ENCODE results near the gene ARID5B. TPM values are rescaled to one million over a fixed set of nuclear protein-coding genes. Genes with fewer than 3 reads are reported as not detected.

The ARID5B gene
- total RNA-seq, 4 donors from 2014 or later = 47.2 to 127 (median 62.8) TPM

- intact Hi-C loops (cut with DNase I; ENCODE audit: low total_unique reads) = no loop called here
- WGBS, 2 donors = 4% methylated on average over 7 of the region's 7 CpGs
- no peak for DNase-seq (ENCODE audit: low spot score in 2 of 2)
- peak overlapping the region; percentile 64 for H3K4me3 ChIP-seq (ENCODE audit: low read depth, poor library complexity, severe bottlenecking)
- TF ChIP-seq CTCF (IDR thresholded peaks at IDR 0.05) (no peak), POLR2A (IDR thresholded peaks at IDR 0.05) (no peak)
These were observed 2.4 kb downstream of the ARID5B start for GRCh38 chr10:61903928-61904344.

- no peak overlapping the region for H3K4me3 ChIP-seq (ENCODE audit: low read depth, poor library complexity, severe bottlenecking)
- WGBS, 2 donors = 32 to 35% methylated on average over 6 of the region's 6 CpGs
- DNase-seq (ENCODE audit: low spot score in 2 of 2) = peak in 1 of 2 donors; percentile 65
- intact Hi-C loops (cut with DNase I; ENCODE audit: low total_unique reads) = no loop called here
- TF ChIP-seq POLR2A (IDR thresholded peaks at IDR 0.05) (no peak), CTCF (IDR thresholded peaks at IDR 0.05) (no peak)
These were observed 3.5 kb downstream of the ARID5B start for GRCh38 chr10:61904733-61905725.

- H3K4me3 ChIP-seq (ENCODE audit: low read depth, poor library complexity, severe bottlenecking) = no peak overlapping the region
- intact Hi-C loops (cut with DNase I; ENCODE audit: low total_unique reads) = no loop called here
- no peak for TF ChIP-seq POLR2A (IDR thresholded peaks at IDR 0.05)
- TF ChIP-seq CTCF (IDR thresholded peaks at IDR 0.05) = no peak
- 85 to 92% methylated on average over 3 of the region's 3 CpGs for WGBS, 2 donors
- DNase-seq (ENCODE audit: low spot score in 2 of 2) = no peak
These were observed 4.5 kb downstream of the ARID5B start for GRCh38 chr10:61905837-61906561.

- WGBS, 2 donors = 88 to 95% methylated on average over 2 of the region's 2 CpGs
These were observed 5.0 kb downstream of the ARID5B start for GRCh38 chr10:61906562-61906901.

GRCh38 chr10:61907011-61907410, 5.5 kb downstream of the ARID5B start:
- intact Hi-C loops (cut with DNase I; ENCODE audit: low total_unique reads) = no loop called here
- H3K4me3 ChIP-seq (ENCODE audit: low read depth, poor library complexity, severe bottlenecking) = no peak overlapping the region
- TF ChIP-seq POLR2A (IDR thresholded peaks at IDR 0.05) (no peak), CTCF (IDR thresholded peaks at IDR 0.05) (no peak)
- no peak for DNase-seq (ENCODE audit: low spot score in 2 of 2)
- 51 to 57% methylated on average over 2 of the region's 2 CpGs for WGBS, 2 donors

More at GRCh38 chr10:61906562-61906901, 5.0 kb downstream of the ARID5B start:
- intact Hi-C loops (cut with DNase I; ENCODE audit: low total_unique reads) = no loop called here
- DNase-seq (ENCODE audit: low spot score in 2 of 2) = no peak
- TF ChIP-seq CTCF (IDR thresholded peaks at IDR 0.05) (no peak), POLR2A (IDR thresholded peaks at IDR 0.05) (no peak)
- no peak overlapping the region for H3K4me3 ChIP-seq (ENCODE audit: low read depth, poor library complexity, severe bottlenecking)
